Endometrial microvascular endothelial cells (primary cell): ENCODE measurements around the gene DLGAP3. TPM values are rescaled to one million over a fixed set of nuclear protein-coding genes. Genes with fewer than 3 reads are reported as not detected.

Experiments used
- in situ Hi-C: cut with HindIII; loops from 2 replicates; pipeline ENCODE4 v1.10.0; 2017; ENCODE audit warnings: low sequenced_read_pairs, low pct_unique_long_range_greater_than_20kb; ENCODE audit errors: inconsistent ontology term
- total RNA-seq: library from RNA; depleted of rRNA; stranded (reverse); fragments of >200 nt; gene quantifications from one replicate; pipeline ENCODE4 v1.2.3, GENCODE V29; 2015; ENCODE audit errors: inconsistent ontology term

DLGAP3 gene
- total RNA-seq, 1 donor from 2014 or later: not detected

DNA sequence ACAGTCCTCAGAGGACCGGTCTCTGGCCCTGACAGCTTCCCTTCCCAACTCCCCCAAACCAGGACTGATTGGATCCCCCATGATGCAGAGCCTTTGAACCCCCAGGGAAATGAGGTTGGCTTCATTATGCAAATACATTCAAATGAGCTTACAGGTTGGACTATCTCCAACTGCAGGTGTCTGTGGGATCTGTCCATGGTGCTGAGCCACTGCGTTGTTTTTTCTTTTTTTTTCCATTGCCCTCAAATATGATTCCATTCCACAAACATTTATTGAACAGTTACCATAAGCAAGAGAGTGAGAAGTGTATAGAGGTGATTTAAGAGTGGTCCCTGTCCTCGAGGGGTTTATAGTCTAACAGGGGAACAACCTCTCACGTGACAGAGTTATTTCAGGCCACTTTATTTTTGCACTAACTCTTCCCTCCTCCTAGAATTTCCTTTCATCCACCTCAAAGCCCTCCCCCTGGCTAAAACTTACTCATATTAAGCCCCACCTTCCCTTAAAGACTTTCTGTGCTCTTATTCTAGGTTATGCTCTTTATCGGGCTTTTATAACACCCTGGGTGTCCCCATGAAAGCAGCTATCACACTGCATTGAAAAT lies 21.9 kb downstream of the DLGAP3 start:
- in situ Hi-C loops: no loop called here

DNA sequence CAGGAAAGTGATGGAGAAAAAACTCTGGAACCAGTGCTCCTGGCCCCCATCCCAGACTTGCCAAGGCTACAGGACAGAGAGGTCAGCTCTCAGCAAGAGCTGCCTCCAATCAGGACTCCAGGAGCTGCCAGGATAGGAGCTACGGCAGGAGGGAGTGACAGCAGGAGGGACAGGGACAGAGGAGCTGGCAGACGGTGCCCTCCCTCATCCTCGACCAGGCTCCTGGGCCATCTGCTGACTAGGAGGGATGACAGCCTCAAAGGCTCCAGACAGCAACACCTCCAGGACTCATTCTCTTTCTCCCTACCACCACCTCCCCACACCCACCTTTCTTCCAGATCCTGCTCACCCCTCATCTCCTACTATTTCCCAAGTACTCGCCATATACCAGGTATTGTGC lies 22.7 kb downstream of the DLGAP3 start:
- in situ Hi-C loops: no loop called here

DNA sequence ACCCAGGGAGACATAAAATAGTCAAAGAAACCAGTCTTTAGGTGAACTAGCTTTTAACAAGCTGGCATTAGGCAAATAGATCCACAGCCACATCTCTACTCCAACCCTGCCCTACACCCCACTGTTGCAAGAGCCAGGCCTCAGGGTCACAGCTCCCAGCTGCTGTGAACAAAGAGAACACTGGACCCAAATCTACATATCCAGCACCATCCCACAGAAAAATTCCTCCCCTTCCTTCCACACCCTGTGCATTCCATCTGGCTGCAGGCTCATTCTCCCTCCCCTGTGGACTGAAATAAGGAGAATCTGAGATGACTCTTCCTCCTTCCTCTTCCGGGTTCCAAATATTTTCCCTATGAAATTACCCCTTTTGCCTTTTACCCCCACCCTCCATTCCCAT lies 23.2 kb downstream of the DLGAP3 start:
- in situ Hi-C loops: no loop called here

DNA sequence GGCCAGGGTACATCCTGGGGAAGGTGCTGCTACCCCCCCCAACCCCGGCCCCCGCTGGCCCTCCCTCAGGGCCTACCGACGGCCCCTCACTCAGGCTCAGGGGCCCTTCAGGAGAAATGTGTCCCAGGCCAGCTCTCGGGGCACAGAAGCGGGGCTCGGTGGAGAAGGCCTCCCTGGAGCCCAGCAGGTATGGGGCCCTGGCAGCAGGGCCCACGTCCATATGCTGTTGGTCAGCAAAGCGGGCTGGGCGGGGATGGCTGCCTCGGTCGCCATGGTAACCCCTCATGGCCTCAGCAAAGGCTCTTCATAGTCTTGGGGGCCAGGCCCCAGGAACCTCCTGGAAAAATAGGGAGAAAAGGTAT lies 24.4 kb downstream of the DLGAP3 start:
- in situ Hi-C loops: no loop called here

DNA sequence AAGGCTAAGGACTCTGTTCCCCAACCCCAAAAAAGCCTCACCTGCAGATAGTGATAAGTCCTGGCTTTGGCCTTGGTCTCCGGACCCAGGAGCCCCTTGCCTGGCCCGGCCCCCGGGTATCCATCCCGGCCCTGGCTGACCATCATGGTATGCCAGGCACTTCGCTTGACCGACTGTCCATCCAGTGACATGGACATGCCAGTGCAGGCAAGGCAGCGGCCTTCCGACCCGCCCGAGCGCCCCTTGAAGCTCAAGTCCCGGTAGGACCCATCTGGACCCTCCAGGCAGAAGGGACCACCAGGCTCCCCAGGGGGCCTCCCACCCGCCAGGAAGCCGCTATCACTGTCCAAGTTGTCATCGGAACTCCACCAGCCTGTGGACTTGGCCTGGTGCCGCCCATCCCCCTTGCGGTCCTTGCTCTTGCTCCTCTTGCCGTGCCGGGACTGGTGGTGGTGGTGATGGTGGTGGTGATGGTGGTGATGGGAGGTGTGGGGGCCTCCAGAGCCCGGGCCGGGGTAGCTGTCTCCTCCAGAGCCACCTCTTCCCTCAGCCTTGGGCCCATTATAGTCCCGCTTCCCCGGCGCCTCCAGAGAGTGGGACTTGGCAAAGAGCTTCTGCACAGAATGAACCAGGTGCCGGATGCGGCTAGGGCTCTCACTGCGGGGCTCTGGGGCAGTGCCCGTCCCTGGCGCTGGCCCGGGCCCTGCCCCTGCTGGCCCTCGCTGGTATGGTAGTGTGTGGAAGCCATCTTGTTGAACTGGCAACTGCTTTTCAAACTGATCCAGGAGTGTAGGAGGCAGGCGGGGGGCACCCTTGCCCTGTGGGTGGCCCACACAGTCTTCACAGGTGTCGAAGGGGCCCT lies 25.0 kb downstream of the DLGAP3 start:
- in situ Hi-C loops: no loop called here

DNA sequence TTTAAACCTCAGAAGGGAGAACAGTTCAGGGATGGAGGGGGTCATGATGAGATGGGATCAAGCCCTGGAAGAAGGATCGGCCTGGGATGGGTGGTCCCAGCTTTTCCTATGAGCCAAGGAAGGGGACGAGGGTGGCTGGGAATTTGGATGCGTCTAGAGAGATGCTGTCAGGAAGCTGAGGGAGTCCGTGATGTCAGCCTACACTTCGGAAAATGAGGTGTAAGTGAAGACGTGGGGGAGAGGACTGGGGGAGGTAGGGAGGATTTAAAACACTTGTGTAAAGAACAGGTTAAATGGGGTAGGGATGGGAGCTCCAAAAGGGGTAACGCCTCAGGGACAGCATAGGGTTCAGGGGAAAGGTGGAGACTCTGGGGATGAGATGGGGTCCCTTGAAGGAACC lies 27.5 kb downstream of the DLGAP3 start:
- in situ Hi-C loops: no loop called here

DNA sequence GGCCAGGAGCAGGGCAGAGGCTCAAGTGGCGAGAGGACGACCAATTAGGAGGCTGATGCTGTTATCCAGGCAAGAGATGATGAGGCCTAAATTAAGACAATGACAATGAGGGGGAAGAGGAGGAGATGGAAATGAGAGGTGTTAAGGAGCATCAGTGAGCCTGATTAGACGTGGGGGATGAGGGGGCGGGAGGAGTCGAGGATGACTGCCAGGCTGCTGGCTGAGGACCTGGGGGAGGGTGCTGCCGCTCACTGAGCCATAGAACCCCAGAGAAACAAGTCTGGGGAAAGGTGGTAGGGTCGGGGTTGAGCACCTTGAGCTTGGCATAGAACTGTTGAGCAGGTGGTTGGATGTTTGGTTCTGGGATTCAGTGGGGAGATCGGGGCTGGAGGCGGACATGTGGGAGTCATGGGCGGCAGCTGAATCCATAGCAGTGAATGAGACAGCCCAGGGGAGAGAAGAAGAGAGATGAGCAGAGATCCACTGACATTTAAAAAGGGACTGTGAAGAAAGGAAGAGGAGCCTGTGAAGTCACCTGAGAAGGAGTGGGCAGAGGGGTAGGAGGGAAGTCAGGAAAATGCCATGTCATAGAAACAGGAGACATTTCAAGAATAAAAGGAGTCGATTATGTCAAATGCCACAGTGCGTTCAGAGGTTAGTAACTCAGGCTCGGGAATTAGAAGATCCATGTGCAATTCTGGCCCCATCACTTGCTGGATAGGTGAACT lies 28.5 kb downstream of the DLGAP3 start:
- in situ Hi-C loops: no loop called here

DNA sequence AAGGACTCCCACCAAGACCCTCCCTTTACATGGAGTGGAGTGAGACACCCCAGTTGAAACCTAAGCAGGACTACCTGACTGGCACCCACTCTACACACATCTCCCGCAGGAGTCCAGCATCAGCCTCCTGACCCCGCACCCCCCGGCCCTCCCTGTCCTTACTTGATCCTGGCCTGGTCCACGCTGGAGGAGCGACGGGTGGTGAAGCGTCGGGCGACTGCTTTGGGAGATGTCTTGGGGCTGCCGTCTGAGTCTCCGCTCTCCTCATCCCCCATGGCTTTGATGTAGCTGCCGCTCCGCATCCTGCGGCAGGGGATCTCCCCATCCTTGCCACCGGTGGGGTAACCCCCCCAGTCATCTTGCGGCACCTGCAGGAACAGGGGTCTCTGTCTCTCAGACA lies 29.5 kb downstream of the DLGAP3 start:
- in situ Hi-C loops: no loop called here

DNA sequence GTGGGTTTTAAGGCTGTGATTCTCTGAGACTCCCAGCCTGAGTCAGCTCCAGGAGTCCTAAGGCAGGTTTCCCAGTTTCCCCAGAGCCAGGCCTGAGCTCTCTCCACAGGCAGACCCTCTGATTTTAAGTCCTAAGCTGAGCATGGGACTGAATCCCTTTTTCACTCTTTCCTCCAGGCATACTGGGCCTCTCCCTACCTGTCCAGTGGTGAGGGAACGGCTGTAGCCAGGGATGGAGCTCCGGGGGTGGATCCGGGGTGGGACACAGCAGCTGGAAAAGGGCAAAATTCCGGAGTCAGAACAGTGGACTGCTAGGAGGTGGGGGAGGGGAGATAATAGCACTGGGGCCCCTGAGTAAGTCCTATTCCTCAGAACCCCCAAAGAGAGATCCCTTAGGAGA lies 30.0 kb downstream of the DLGAP3 start:
- in situ Hi-C loops: no loop called here

DNA sequence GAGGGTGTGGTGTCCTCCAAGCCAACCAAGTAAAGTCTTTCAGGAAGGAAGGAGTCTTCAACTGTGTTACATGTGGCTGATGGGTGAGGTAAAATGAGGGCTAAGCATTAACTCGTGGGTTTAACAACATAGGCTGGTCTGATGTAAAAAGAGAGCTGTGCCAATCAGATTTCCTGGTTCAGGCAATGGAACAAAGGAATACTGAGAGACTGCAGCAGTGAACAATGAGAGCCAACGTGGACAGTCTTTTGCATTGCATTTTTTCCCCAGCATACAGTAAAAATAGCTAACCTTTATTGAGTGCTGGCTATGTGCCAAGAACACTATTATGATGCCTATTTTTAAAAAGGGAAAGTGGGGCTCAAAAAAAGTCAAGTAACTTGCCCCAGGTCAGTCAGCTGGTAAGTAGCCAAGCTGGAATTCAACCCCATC lies 31.1 kb downstream of the DLGAP3 start:
- in situ Hi-C loops: no loop called here

DNA sequence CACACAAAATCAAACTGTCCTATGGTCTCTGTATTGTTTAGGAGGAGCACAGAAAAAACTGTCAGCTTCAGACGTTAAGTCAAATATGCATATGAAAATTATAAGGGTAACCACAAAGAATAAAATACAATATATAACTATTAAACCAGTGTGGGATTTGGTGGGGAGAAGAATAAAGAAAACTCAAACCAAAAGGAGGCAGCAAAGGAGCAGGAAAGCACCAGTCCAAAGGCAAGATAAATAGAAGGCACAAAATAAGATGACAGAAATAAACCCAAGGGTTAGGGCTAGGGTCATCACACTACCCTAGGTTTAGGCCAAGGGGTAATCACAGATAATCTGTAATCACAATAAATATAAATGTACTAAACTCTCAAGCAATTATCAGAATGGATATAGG lies 32.8 kb downstream of the DLGAP3 start:
- in situ Hi-C loops: no loop called here

DNA sequence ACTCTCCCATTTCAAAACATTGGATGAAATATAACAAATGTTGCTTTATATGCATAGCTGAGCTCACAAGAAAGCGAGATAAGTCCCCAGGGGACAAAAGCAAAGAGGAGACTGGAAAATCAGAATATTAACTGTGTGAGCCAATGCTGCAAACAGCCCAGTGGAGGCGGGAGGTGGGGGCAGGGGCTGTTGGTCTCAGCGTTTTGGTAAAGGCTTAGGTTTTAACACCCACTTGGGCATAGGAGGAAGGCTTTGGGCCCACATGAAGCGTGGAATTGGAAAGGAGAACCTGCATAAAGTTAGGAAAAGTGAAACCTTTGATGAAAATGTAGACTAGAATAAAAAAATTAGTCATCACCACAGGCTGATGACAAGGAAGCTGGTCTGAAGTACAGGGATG lies 39.7 kb downstream of the DLGAP3 start:
- in situ Hi-C loops: no loop called here

DNA sequence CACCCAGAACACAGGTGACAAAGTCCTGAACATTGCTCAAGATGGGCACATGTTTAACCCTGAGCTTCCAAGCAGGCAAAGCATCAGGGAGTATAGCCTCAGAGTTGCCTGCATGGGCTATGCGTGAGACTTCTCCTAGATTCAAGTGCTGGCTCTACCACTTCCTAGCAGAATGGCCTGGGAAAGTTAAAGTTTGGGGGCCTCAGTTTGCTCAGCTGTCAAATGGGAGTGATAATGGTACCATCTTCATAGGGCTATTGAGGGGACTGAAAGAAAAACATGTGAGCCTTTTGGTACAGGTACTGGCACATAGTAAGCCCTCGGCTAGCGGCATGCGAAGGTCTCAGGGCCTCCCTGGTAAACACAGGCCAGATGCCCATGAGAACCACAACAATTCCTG lies 41.9 kb downstream of the DLGAP3 start:
- in situ Hi-C loops: no loop called here

DNA sequence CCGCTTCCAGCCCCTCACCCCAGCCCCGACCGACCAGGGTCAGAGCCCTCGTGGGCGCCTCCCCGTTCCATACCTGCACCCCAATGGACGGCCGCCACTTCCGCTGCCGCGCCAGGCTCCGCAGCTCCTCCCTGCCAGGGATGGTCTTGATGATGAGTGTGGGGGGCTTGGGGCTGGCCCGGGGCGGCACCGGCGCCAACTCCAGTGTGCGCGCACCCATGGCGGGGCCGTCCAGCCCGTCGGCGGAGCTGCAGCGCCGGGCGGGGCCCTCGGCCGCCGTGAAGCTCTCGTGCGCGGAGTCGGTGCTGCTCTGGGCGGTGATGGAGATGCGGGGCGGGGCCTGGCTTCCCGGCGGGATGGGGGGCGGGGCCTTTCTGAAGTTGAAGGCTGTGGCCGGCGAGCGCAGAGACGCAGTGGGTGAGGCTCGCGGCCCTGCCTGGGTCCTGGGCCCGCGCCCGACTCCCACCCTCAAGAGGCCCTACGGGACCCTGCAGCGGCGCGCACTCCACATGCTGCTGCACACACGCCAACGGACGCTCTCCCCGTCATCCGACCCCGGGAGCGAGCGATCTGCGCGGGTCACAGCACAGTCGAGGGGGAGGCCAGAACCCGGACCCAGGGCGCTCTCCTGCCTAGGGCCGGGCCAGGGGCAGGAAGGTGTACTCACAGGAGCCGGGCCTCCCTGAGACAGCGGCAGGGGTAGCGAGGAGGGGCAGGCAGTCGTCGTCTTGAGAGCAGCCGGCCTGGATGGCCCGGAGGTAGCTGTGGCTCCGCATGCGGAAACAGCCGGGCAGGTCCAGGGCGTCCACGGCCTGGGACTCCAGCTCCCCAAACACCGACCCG lies 43.8 kb downstream of the DLGAP3 start:
- in situ Hi-C loops: no loop called here

DNA sequence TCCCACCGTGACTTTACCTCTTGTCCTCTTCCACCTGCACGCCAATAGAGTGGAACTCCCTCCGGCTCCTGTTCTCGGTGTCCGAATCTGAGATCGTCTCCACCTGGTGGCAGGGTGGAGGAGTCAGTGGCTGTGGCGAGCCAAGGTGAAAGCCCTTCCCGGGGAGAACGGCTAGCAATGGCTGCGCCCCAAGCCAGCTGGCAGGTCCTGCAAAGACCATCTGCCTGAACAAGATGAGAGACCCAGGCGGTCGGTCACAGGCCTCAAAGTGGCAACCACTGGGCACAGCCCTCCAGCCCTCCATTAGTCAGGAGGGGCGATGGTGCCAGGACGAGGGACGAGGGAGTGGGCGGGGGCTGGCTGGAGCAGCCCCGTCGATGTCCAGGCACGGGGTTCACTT lies 44.5 kb downstream of the DLGAP3 start:
- in situ Hi-C loops: no loop called here

DNA sequence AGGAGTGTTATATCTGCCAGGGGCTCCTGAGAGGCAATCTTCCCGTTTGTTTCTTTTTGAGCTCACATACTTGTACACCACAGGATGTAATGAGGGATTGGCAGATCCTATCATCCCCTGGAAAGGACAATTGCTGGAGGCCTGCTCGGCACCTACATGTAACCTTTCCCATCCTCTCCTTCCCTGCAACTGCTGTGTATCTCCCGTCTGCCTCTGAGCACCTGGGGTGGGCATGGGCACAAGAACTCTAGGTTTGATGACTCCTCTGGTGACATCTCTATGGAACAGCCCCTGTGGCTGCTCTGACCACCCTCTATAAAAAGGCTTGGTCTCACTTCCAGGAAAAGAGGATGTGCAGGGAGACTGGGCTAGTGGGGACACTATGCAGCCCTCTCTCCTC lies 44.9 kb downstream of the DLGAP3 start:
- in situ Hi-C loops: no loop called here

DNA sequence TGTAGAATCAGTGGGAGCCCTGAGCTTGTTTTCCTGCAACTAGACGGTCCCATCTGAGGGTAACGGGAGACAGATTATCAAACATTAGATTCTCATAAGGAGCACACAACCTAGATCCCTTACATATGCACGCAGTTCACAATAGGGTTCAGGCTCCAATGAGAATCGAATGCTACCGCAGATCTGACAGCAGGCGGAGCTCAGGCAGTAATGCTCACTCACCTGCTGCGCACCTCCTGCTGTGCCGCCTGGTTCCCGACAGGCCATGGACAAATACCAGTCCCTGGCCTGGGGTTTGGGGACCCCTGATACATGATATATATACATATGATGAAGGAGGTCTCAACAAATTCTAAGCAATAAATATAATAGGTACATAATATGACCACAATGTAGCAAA lies 50.2 kb downstream of the DLGAP3 start:
- in situ Hi-C loops: no loop called here

DNA sequence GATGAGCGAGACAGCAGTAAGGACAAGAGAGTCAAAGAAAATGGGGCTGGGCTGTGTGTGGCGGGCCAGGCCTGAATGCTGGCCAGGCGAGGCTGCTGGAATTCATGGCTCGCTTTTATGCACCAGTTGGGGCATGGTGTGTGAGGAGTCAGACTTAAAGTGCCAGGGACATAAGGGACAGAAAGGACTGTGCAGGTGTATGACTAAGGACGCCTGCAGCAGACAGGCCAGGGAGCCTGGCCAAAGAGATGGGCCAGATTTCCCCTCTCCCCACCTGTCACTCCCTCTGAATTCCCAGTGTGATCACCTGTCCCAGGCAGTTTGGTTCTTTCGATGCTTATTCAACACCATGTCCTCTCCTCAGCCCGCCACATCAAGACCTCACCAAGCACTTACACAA lies 53.0 kb downstream of the DLGAP3 start:
- in situ Hi-C loops: no loop called here

DNA sequence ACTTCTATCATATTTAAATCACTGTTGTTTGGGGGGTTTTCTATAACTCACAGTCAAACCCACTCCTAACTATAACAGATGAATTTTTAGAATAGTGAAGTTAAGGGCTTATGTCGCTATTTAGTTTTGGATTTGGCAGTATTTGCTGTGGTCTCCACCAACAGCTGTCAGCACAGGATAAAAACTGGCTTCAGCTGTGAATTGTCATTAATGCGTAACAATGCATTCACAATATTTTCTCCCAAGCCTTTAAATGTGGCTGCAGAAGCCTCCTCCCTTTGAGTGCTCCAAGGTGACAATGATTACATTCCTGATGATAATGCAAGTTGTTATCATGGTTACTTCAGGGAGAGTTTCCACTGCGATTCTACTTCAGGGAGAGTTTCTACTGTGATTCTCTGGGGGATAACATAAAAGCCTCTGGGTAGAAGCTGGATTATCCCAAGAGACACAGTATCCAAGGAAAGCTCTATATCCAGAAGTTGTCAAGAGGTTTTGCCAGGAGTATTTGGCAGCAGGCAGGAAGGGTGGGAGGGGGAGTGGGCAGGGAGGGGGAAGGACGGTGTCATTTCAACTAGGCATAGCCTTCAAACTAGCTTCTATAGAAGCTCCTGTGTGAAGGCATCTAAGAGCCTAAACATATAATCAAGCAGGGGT lies 55.0 kb downstream of the DLGAP3 start:
- in situ Hi-C loops: no loop called here
